Measurements from ENCODE around the gene REEP1.

Gene REEP1

DNA sequence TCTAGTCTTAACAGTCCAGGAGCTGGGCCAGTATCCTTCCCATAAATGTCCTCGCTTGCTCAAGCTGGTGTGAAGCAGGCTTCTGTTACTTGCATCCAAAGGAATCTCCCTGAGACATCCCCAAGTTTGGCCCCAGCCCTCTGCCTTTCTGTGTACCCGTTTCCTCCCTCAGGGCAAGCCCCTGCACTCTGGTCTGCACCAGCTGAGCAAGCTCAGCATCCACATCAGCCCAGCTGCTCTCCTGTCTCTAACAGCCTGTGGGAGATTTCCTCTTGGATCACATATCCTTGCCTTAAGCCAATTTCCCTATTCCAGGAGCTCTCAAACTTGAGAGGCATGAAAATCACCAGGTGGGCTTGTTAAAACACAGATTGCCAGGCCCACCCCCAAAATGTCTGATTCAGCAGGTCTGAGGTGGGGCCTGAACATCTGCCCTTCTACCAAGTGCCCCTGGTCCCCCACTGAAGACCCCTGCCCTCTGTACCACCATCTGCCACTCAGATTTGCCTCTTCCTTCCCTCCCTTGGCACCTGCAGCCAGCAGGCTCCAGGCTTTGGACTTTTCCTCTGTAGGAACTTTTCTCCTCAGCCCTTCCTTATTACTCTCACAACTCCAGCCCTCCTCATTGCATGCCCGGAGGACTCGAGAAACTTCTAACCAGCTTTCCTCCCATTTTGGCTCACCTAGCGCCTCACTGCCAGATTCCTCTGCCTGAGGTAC is 32.1 kb downstream of the REEP1 start:
- DNase-seq = no peak

DNA sequence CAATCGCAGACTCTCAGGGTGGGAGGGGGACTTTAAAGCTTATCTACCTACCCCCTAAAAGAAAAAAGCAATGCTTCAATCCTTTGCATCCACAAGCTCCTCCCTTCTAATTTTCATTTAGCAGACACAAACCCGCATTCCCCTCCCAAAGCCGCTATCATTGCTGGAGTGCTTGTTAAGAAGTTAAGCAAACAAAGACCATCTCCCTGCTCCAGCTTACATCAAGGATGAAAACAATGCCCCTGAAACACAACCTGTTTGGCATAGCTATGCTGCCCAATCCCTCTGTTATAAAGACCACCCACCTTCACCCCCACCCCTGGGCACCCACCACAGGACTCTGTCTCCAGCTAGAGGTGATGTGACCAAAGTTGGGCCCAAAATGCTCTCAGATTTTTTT is 33.0 kb downstream of the REEP1 start:
- no peak for DNase-seq

DNA sequence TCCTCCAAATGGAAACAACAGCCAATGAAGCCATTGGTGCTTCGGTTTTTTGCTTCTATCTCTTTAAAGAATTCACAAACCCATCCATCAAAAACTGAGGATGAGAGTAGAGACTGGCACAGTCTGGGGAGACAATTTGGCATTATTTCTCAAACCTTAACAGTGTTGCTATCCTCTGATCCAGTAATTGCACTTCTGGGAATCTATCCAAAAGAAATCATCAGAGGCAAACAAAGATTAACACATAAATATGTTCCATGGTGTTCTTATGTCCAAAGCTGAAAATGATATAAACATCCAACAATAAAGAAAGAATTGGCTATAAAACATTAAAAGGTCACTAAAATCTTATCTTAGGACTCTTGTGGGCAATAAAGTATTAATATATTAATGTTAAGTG is 35.1 kb downstream of the REEP1 start:
- DNase-seq = no peak

DNA sequence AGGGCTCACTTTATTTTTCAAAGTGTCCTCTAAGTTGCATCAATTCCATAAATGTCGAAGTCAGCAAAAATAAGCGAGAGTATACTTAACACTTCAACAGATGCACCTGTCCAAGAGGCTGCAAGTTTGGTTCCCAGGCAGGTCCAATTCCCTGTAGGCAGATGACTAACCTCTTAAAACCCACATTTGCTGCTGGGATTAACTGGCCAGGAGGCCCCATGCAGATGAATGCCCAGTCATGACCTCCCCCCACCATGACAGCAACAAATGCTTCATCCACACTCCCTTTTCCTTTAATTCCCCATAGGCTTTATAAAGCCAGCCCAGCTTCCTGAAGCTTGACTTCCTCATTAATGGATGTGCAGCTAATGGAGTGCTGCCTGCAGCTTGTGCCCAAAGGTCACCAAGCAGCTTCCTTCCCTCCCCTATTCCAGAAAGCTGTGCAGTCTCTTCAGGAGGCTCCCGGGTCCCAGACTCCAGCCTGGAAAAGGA is 35.7 kb downstream of the REEP1 start:
- no peak for DNase-seq

DNA sequence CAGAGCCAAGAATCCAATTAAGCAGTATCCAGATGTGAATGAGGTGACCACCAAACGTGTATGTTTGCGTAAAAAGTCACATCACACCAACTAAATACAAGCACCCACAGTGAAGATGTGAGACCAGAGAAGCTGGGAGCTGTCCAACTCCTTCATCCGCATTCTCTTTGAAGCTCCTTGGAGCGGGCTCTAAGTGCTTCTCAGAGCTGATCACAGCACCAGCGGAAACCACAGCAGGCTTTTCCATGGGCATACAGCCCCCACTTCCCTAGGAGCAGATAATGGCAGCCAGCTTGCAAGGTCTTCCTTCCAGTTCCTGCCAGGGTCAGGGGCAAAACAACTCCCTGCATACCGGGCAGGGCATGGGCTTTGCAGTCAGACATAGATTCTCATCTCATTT is 36.4 kb downstream of the REEP1 start:
- no peak for DNase-seq

DNA sequence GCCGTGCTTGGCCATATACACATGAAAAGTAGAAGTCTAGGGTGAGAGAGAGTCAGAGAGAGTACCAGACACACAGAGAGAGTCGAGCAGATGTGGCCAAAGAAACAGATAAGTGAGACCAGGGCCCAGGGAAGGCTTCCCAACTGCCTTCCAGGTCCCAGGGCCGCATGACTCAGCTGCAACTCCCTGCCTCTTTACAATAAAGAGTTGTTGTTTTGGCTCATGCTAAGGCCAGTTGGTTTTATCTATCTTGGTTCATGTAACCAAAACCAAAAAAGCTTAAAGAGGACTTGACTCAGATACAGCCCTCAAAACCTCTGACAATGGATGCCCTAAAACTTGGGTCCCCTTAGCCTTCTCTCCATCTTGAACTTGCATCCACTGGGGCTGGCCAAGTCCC is 36.9 kb downstream of the REEP1 start:
- DNase-seq = no peak

DNA sequence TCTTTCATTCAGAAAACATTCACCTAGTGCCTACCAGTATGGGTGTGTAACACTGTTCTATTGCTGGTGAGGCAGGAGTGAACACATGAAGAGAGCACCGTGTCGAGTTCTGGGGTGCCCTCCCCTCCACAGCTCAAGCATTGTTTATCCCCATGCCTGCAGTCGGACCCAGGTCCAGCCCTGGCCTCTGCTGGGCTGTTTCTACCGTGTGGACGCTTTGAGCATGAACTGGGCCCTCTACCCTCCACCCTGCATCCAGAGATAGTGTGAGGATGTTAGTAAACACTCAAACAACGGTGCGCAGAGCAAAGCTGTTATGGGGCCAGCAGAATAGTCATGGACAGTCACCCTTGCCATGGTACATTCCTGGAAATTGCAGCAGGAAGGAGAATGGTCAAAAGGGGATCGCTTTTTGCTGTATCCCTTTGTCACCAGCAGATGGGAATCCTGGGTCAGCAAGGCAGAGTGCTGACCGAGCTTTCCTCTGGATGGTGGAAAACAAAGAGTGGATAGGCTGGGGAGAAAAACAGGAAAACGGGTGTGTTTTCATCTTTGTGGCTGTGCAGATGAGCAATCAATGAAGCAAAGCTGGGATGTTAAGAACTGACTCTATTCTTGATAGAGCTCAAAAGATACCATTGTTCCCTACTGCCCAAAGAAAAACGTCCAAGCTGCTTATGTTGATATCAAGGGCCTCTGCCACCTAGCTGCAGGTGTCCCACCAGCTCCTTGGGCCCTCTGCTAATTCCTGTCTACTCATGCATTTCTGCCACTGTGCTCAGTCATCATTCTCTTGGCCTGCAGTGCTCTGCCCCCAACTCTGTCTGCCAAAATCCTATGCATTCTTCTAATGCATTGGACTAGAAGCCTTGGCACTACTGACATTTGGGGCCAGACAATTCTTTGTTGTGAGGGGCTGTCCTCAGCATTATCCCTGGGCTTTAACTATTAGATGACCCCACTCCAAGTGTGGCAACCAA is 38.7 kb downstream of the REEP1 start:
- no peak for DNase-seq

DNA sequence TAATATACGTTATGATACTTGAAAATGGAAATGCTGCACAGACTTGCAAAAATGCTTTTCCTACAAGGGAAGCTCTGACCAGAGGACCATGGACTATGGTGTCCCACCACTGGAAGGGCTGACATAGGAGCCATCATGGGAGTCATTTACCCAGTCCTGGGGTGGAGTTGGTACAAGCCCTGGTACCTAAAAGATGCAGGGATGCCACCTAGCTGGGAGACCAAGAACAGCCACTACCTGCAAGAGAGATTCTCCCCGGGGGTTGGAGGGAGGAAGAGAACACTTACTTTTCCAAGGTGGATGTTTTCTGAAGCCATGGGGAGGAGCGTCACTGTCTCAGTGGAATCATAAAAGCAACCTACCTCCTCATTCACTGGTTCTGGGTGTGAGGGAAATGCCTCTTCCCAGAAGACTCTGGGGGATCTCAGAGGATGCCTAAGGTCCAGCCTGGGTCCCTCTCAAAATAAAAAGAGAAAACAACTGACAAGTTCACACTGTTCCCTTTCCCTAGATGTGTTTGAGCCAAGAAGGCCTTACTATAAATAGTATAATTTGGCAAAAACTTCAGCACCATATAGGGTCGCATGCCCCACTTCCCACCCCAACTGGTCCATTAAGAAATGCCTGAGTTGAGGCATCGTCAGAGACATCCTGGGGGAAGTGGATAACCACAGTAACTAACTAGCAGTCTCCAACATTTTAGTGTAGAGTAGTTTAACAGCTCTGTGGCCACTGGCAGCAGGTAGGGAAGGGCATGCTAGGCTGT is 39.9 kb downstream of the REEP1 start:
- no peak for DNase-seq

DNA sequence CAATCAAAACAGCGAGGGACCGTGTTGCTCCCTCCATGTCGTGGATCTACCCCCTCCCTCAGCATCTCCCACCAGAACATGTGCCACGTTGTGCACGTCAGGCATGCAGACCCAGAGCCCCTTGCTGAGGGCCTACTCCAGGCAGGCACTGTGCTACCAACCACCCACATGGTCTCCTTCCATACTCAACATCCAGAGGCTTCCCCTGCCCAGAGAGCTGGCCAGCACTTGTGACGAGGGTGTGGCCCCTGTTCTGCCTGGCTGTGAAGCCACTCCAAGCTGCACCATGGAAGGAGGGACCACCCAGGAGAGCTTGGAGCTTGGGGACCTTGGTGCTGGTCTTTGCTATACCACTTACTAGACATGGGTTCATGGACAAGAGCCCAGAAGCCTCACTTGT is 40.5 kb downstream of the REEP1 start:
- no peak for DNase-seq

DNA sequence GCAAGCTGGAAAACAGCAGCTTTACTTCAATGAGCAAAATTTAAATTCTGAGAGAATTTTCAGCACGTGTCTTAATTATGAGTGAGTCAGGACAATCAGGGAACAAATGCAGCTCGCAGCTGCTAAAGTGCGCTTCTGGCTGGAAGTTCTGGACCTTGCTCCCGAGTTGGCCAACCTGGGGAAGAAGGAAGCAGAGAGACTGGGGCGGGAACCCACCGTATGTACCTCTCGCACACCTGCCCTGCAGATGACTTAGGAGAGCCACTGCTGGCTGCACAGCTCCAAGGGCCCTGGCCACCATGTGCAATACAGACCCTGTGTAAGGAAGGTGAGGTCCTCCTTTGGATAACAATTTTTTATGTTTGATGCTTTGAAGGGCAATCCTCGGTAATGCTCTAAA is 42.4 kb downstream of the REEP1 start:
- no peak for DNase-seq

DNA sequence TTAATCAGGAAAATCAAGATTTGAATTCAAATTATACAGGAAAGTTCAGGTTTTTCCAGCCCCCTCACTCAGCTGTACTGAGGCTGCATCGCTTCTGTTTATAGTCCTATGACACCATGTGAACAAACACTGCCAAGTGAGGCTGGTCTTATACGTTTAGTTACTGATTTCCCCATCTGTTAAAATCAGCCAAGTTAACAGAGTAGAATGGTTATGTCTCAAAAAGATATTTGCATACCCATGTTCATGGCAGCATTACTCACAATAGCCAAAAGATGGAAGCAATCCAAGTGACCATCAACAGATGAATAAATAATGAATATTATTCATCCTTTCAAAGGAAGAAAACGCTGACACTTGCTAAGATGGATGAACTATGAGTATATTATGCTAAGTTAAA is 43.8 kb downstream of the REEP1 start:
- no peak for DNase-seq

DNA sequence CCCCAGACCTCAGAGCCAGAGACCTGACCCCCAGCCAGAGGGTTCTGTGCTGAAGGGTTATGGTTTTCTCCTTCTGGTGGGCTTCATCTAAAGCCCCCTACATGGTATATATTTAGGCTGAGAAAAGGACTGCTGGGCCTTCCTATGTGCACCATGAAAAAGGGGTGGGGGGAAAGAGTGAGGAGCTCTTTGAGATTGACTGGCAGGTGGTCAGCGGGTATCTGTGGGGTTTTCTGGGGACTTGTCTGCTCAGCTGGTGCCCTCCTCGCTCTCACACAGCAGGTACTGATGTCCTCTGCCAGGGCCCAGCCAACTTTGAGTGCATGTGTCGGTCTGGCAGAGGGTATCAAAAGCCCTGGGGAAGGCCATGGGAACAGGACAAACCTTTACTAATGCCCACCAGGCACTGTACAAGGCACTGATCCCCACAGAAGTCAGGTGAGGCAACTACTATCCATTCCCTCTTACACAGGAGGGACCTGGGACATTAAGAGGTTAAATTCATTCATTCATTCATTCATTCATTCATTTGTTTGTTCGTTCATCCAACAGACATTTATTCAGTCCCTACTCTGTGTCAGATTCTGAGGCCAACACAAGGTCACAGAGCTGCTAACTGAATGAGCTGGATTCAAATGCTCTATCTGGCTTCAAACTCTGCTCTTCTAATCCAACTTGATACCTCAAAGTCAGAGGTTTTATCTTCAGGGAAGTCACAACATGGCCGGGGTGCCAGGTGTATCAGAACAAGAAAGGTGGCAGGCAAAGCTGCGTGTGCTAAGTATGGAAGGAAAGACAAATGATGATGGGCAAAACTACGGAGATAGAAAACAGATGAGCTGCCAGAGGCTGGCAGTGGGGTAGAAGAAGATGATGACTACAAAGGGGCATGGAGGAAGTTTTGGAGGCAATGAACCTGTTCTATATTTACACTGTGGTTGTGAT is 44.6 kb downstream of the REEP1 start:
- DNase-seq = no peak

DNA sequence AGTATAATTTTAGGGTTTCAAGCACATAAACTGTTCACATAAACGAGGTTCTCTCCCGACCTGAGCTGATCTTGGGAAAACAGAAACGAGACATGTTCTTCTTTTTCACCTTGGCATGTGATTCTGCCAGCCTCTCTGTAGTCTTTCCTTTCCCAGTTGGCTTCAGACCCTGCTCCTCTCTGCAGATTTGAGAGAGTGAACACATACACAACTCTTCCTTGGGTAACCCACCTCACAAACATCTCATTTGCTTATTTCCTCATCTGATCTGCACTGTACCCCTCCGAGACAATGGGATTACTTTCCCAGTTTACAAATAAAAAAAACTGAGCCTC is 46.1 kb downstream of the REEP1 start:
- no peak for DNase-seq

DNA sequence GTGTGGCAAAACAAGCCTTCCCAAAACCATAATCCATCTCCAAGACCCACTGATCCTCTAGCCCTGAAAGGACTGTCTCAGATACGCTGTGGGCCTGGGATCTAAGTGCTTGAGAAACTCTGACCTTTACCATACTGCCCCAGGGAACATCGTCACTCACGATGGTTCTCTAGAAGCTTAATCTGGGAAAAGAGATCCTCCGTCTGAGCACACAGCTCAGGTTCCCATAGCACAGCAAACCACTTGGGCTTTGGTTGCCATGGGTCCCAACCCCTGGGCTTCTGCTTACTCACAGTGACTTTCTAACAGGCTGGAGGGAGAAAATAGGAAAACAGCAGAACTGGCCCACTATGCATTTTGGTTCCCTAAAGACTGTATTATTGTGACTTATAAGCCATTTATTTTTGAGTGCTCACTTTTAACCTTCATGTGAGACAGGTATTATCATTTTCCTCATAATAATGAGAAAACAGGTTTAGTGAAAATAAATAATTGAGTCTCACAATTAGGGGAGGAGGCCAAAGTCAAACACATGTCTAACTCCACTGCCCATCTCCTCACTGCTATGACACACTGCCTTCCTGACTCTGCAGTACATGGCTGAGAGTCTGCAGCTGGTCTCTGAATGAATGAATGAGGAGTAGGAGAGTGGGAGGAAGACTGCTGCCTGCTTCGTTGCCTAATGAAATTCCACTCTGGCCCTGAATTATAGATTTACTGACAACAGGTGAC is 46.7 kb downstream of the REEP1 start:
- no peak for DNase-seq

DNA sequence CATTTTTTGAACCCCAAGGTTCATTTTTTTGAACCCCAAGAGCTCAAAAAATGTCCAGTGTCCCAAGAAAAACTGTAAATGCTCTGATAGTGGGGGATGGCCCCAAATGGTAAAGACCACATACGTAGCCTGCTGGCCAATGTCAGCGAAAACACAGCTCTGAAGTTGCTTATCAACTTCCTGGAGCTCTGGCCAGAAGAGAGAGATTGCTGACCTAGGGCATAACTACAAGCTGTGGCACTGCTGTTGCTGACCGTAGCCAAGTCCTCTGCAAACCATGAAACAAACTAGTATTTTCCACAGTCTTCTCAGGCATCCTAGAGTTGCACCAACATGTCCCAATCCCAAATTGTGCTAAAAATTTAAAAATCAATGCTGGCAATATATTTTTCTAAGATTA is 50.9 kb downstream of the REEP1 start:
- DNase-seq = no peak

DNA sequence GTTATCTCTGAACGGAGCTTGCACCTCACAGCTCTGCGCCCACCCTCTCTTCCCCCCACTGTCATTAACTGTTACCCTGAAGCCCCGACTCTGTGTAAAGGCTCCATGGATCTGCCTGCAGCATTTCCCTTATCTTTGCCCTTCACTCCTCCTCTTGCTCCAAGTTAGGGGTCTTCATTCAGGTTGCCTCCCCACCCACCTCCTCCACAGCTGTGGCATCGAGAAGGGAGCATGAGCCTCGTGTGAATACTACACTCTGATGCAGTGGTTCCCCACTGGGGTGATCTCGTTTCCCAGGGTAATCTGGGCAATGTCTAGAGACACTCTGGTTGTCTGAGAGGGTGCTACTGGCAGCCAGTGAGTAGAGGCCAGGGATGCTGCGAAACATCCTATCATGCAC is 51.4 kb downstream of the REEP1 start:
- no peak for DNase-seq

DNA sequence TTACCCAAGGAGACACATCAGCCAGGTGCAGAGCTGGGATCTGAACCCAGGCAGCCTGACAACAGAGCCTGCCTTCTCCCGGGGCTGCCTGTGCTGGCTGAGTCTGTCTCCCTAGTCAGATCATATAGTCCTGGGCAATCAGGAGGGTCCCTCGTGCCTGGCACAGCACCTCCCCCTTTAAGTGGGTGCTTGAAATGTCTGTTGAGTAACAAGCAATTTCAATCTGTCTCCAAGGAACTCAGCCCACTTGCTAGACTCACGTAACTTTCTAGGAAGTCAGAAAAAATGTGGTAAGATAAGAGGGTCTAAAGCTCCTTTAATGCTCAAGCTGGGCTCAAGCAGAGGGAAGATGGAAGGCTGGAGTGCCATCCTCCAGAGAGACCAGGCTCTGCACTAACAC is 51.9 kb downstream of the REEP1 start:
- no peak for DNase-seq

DNA sequence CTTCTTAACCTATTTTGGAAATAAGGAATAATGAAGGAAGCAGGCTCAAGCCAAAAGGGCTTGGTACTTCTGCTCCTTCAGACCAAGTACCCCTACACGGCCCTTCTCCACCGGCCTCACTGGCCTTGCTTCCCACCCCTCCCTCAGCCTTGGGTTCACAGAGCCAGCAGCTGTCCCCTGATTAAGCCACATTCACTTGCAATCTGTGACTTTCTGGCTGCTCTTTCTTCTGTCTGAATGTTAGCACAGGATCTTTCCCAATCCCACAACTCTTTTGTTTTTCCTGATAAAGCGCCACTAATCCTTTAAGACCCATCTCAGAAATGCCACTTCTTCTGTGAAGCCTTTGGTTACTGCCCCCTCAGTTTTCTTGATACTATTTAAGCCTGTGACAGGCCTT is 52.4 kb downstream of the REEP1 start:
- DNase-seq = no peak

DNA sequence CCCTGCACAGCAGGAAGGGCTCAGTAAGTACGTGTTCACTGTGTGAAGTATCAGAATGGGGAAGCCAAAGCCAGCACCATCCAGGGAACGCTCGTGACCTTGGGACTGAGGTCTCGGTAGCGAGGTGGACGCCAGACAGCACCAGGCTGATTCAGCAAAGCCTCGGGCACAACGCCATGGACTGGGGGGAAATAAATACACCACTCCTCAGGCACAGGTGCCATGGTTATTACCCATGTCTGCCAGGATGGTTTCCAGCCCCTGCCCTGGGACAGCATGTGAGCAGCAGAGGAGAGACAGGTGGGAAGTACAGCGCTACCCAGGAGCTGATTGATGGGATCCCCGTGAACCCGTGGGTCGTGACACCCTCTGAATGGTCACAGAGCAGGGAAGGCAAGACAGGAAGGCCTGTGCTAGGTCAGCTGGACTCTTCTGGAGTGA is 53.0 kb downstream of the REEP1 start:
- no peak for DNase-seq

DNA sequence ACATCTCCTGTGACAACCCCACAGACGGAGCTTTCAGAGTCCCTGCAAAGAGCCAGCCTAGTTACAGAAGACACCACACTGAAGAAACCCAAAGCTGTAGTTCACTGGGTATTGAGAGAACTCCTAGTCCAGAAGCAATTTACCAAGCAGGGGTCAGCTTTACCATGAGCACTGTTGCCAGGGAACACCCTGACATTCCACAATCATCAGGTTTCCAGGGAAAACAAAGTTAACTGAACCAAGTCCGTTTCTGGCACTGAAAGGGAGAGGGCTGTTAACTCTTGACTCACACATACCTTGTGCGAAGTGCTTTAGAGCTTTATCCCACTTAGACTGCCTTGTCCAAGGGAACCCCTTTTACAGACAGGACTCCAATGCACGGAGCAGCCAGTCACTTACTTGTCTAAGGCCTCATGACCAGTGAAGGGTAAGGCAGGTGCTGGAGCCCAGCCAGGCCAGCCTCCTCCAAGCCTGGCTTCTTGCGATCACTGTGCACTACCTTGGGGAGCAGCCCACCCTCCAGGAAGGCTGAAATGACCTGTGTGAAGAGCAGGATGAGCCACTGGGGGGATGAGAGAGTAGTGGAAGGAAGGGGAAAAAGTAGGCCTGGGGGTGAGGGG is 53.9 kb downstream of the REEP1 start:
- DNase-seq = no peak

DNA sequence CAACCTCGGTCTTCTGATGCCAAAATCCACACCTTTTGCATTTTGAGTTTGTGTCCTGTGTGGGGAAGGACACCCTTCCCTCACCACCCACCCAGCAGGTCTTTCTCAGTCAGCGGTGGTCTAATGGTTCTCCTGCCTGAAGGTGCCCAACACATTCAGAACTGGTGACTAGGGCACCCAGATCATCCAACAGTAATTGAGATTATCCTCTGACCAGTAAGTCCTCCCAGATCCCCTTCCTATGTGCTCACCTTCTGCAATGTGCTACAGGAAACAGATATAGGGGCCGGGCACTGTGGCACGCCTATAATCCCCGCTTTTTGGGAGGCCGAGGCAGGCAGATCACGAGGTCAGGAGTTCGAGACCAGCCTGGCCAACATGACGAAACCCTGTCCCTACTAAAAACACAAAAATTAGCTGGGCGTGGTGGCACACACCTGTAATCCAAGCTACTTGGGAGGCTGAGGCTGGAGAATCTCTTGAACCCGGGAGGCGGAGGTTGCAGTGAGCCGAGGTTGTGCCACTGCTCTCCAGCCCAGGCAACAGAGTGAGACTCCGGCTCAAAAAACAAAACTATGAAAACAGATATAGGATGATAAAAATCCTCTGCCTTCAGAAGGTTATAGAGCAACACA is 56.2 kb downstream of the REEP1 start:
- DNase-seq = no peak

Data from activated CD4-positive, CD25-positive, alpha-beta regulatory T cell (primary cell).